GM12878 (cell line): ENCODE data around the gene LGALS9. TPM values are rescaled to one million over a fixed set of nuclear protein-coding genes. Genes with fewer than 3 reads are reported as not detected.
"Not testable (repeated sequence)": the region's sequence is repeated elsewhere in the genome, so short reads cannot be mapped to it uniquely, and the experiment has no call there.

Experiments used
- ATAC-seq: fragments of 200-7000 bp; cut with Tn5 transposase; 3 replicates; pipeline ENCODE4 v1.9.1; 2020; ENCODE audit warnings: mild to moderate bottlenecking, moderate library complexity
- BruUV-seq: library from RNA; stranded (reverse); fragments of 400-500 nt; replicated peaks from 2 replicates; lab custom pipeline; 2021; lab: Mats Ljungman, UMichigan
- CTCF ChIA-PET: fragments of 300-600 bp; sonication (Branson Sonifier 250); formaldehyde crosslinking; extraction: SDS; loops from one replicate; lab custom pipeline; 2021; ENCODE audit warnings: inconsistent platforms; lab: Yijun Ruan, JAX
- POLR2A ChIA-PET: fragments of 350-600 bp; formaldehyde crosslinking; extraction: SDS; loops from one replicate; lab custom pipeline; 2021; ENCODE audit warnings: inconsistent platforms; lab: Charles Lee
- RAD21 ChIA-PET: fragments of 300-600 bp; sonication (Branson Sonifier 250); formaldehyde crosslinking; loops from one replicate; lab custom pipeline; 2023; ENCODE audit warnings: antibody characterized with exemption; ENCODE audit not compliant: unreplicated experiment; lab: Charles Lee
- SMC1A ChIA-PET: fragments of 300-600 bp; sonication (Branson Sonifier 250); formaldehyde crosslinking; loops from one replicate; lab custom pipeline; 2023; ENCODE audit not compliant: unreplicated experiment, uncharacterized antibody; lab: Charles Lee
- DNase-seq: peaks from one replicate; pipeline ENCODE4 v3.0.0-alpha.2; 2011; ENCODE audit warnings: low read depth, low spot score
- FAIRE-seq: peaks from 3 replicates; lab custom pipeline; 2011; peaks lifted over from hg19 to GRCh38; lab: Jason Lieb, UNC
- H2AFZ ChIP-seq: 2 replicates; pipeline ENCODE4 v1.6.0; 2011; ENCODE audit warnings: low read depth, low read length, control low read depth; ENCODE audit not compliant: control insufficient read depth
- H3K27ac ChIP-seq: 2 replicates; pipeline ENCODE4 v1.5.1; 2011; ENCODE audit warnings: control low read depth; ENCODE audit not compliant: control insufficient read depth, insufficient read depth
- H3K27me3 ChIP-seq, 2 experiments: replicated peaks in 1 of 2; 2 replicates each; pipeline versions ENCODE4 v1.6.0 to v1.6.1; 2011; ENCODE audit warnings: low read length in 1 of 2; ENCODE audit not compliant: control insufficient read depth in 2 of 2, insufficient read depth in 2 of 2
- H3K36me3 ChIP-seq, 2 experiments: 2 replicates each; pipeline ENCODE4 v1.5.1; 2011; ENCODE audit warnings: low read length in 1 of 2; ENCODE audit not compliant: control insufficient read depth in 2 of 2, insufficient read depth in 2 of 2
- H3K4me1 ChIP-seq: 2 replicates; pipeline ENCODE4 v1.6.1; 2011; ENCODE audit warnings: mild to moderate bottlenecking, low read length, moderate library complexity, mixed read lengths; ENCODE audit not compliant: control insufficient read depth, insufficient read depth
- H3K4me2 ChIP-seq: 2 replicates; pipeline ENCODE4 v1.6.0; 2011; ENCODE audit warnings: control low read depth; ENCODE audit not compliant: control insufficient read depth, insufficient read depth
- H3K4me3 ChIP-seq: fragments of 200-600 bp; sonication (generic); 2 replicates; pipeline ENCODE4 v1.5.1; 2016
- H3K79me2 ChIP-seq: 2 replicates; pipeline ENCODE4 v1.6.0; 2011; ENCODE audit warnings: low read length; ENCODE audit not compliant: control insufficient read depth, insufficient read depth
- H3K9ac ChIP-seq: 2 replicates; pipeline ENCODE4 v1.8.0; 2011; ENCODE audit warnings: low read length, control low read depth, mixed read lengths; ENCODE audit not compliant: control insufficient read depth, insufficient read depth
- H3K9me3 ChIP-seq: replicated peaks from 3 replicates; pipeline ENCODE4 v1.5.1; 2011; ENCODE audit warnings: mild to moderate bottlenecking, low read length; ENCODE audit not compliant: control insufficient read depth, insufficient read depth
- H4K20me1 ChIP-seq: 2 replicates; pipeline ENCODE4 v1.6.0; 2011; ENCODE audit not compliant: control insufficient read depth, insufficient read depth
- IKZF1 ChIP-seq: fragments of 450-650 bp; conservative IDR thresholded peaks from 2 replicates; pipeline ENCODE4 v1.6.1; 2017; ENCODE audit warnings: antibody characterized with exemption, mild to moderate bottlenecking
- RAD21 ChIP-seq: IDR thresholded peaks from 2 replicates; pipeline ENCODE4 v1.6.1; 2011; ENCODE audit warnings: mild to moderate bottlenecking, low read depth, low read length, moderate library complexity; ENCODE audit not compliant: insufficient read depth
- SMC3 ChIP-seq: IDR thresholded peaks from 2 replicates; pipeline ENCODE4 v1.6.1; 2011; ENCODE audit warnings: low read length, improper control_type of control experiment, borderline replicate concordance
- WGBS: methylation state at CpG from one replicate; pipeline ENCODE4 v1.1.6; 2016; ENCODE audit warnings: low lambda C conversion rate; ENCODE audit not compliant: insufficient replicate concordance, insufficient coverage; ENCODE audit errors: missing lambda C conversion rate; 5-methylcytosine and 5-hydroxymethylcytosine counted together
- in situ Hi-C: fragments of 300-500 bp; cut with MboI; formaldehyde crosslinking; loops from 9 replicates; pipeline ENCODE4 v1.14.3; 2018; ENCODE audit warnings: mixed read lengths
- intact Hi-C: fragments of 100-400 bp; cut with micrococcal nuclease; formaldehyde crosslinking; loops from one replicate; pipeline ENCODE4 v1.14.2; 2022; ENCODE audit not compliant: unreplicated experiment
- polyA plus RNA-seq, 11 experiments: library from polyadenylated mRNA; depleted of rRNA in 4 of 11; unstranded in 6 of 11; stranded (reverse) in 5 of 11; fragments of >200 nt; fragmentation: Nextera tagmentation in 4 of 11; fragmentation: Illumina TruSeq in 1 of 11; extraction: Ambion mirVana in 4 of 11; extraction: Trizol in 1 of 11; gene quantifications; 1 replicate in 1 of 11; 2 replicates in 10 of 11; pipeline versions ENCODE4 v1.2.1 to v1.2.3, GENCODE V29; 2011 to 2016; ENCODE audit warnings: inconsistent platforms in 2 of 11, missing spikeins in 2 of 11, low read depth in 1 of 11
- total RNA-seq, 4 experiments: library from RNA; depleted of rRNA in 3 of 4; stranded (reverse); fragments of >200 nt in 3 of 4; fragmentation: Illumina TruSeq in 1 of 4; extraction: Trizol in 1 of 4; gene quantifications; 2 replicates each; pipeline versions ENCODE4 v1.2.1 to v1.2.3, GENCODE V29; 2013 to 2021
- TF ChIP-seq, protein P1 (sequence below), 3 experiments: IDR thresholded peaks in 2 of 3; conservative IDR thresholded peaks in 1 of 3; 2 replicates each; pipeline ENCODE4 v1.5.1; 2011; ENCODE audit warnings: low read depth in 3 of 3, low read length in 3 of 3, mild to moderate bottlenecking in 3 of 3, control low read depth in 2 of 3, moderate library complexity in 2 of 3, inconsistent platforms in 1 of 3, mixed read lengths in 1 of 3; ENCODE audit not compliant: control insufficient read depth in 2 of 3, insufficient read depth in 1 of 3; ENCODE audit errors: extremely low read depth in 1 of 3

LGALS9 gene
- total and polyA plus RNA-seq, 10 of the 15 experiments (the other 5 are each of a cell fraction or from before 2014, with no cell fraction given) = 22.5 to 294 (median 155) TPM

DNA sequence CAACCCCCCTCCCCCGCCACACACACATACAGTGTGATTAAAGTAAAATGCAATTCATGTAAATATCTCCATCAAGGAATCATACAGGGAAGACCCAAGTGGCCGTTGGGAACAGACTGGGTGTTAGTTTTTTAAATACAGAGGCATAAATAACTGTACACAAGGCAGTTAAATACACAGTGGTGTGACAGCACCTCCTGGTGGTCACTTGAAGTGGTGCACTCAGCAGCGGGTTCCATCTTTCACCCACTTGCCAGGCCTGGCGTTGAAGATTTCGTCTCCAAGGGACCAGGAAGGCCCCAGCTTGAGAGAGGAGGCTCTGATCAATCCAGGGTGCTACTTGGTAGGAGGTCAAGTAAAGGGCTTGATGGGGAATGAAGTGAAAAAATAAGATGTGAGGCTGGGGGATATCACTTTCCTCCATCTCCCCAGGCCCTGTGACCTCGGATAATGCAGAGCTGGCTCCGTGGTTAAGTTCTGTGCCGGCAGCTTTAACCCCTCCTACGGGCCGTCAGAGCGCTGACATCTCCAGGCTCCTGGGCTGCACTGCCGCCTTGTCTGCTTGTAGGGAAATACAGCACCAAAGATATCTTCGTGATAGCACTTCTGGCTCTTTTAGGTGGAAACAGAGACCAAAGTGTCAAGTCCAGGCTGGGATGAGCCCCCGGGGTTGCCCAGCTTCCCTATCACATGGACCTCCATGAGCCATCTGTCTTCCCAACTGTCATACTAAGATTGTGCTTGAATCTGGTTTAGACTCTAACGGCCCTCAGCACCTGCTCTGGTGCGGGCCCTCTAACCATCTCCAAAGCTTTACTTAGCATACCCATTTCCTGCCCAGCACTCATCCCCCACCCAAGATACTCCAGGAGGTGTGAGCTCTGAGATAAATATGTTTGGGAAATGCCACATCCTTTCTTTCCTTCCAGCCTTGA lies 20.7 kb downstream of the LGALS9 start:
- 45% methylated on average over 16 of the region's 16 CpGs for WGBS
- SMC1A ChIA-PET = interaction anchor here (0.6 to 3.7 kb wide), 9 partner anchors 37 to 414 kb away, joined by 3 to 21 read pairs (median 4); no protein-coding TSS in a partner anchor
- RAD21 ChIA-PET = interaction anchor here (0.9 to 2.7 kb wide), 8 partner anchors 18 to 415 kb away, joined by 3 to 16 read pairs (median 3); no protein-coding TSS in a partner anchor
- Histone ChIP-seq H3K4me3 (no peak overlapping the region), H3K27ac (no peak overlapping the region), H4K20me1 (no peaks in the 10 kb centered on the region), H2AFZ (no peak overlapping the region), H3K9me3 (no peaks in the 10 kb centered on the region), H3K79me2 (no peaks in the 10 kb centered on the region), H3K36me3 (peaks cover 3 to 7% of the 10 kb centered on the region in 2 experiments), H3K4me2 (no peak overlapping the region), H3K27me3 (no peaks in the 10 kb centered on the region), H3K4me1 (no peaks in the 10 kb centered on the region), H3K9ac (no peak overlapping the region)
- TF ChIP-seq IKZF1 (no peak), RAD21 (peak; percentile 58), SMC3 (peak; percentile 56; the same call in 1 of the 2 replicates)
- TF ChIP-seq, protein P1, sequence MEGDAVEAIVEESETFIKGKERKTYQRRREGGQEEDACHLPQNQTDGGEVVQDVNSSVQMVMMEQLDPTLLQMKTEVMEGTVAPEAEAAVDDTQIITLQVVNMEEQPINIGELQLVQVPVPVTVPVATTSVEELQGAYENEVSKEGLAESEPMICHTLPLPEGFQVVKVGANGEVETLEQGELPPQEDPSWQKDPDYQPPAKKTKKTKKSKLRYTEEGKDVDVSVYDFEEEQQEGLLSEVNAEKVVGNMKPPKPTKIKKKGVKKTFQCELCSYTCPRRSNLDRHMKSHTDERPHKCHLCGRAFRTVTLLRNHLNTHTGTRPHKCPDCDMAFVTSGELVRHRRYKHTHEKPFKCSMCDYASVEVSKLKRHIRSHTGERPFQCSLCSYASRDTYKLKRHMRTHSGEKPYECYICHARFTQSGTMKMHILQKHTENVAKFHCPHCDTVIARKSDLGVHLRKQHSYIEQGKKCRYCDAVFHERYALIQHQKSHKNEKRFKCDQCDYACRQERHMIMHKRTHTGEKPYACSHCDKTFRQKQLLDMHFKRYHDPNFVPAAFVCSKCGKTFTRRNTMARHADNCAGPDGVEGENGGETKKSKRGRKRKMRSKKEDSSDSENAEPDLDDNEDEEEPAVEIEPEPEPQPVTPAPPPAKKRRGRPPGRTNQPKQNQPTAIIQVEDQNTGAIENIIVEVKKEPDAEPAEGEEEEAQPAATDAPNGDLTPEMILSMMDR (IDR thresholded peaks at IDR 0.05 in 2 of 3, conservative IDR thresholded peaks at IDR 0.05 in 1 of 3; ENCODE audit: control insufficient read depth in 2 of 3, extremely low read depth in 1 of 3, insufficient read depth in 1 of 3, low read depth in 3 of 3, low read length in 3 of 3) = peak; percentile 50 to 67 (median 67)
- intact Hi-C loops (loop anchor here (2.0 to 5.0 kb wide), 3 partner anchors 49 to 409 kb away; no protein-coding TSS in a partner anchor), in situ Hi-C loops (loop anchor here (10.0 kb wide), 1 partner anchor 47 kb away; no protein-coding TSS in a partner anchor)
- CTCF ChIA-PET = interaction anchor here (0.6 to 10.5 kb wide), 26 partner anchors 11 to 480 kb away, joined by 3 to 134 read pairs (median 4); partner anchors contain the start of gene LGALS9
- no TSS peak for BruUV-seq
- POLR2A ChIA-PET = interaction anchor here (0.6 kb wide), 1 partner anchor 492 kb away, joined by 4 read pairs; no protein-coding TSS in a partner anchor
- peak; percentile 23 for FAIRE-seq
- peak; percentile 71 for ATAC-seq
- no peak for DNase-seq

DNA sequence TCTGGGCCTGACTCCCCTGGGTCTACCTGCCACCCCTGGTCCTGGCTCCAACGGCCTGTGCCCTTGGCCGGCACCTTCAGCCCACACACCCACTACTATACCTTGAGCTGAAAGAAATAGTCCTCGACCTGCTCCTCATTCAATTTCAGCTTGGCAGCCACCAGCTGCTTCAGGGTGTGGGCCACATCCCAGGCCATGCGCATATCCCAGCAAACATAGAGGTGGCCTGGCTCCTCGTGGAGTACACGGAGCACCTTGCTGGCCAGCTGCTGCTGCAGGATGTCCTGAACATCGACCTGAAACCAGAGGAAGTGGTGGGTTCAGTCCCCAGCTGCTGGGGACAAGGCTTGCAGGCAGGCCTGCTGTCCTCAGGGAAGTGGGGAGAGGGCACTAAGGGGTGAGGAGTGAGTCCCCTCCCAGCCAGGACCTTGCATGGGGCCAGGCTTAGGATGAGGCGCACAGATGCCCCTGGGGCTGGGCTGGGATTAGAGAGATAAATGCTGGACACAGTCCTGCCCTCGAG lies 22.5 kb downstream of the LGALS9 start:
- intact Hi-C loops = loop anchor here (5.0 kb wide), 2 partner anchors 301 to 411 kb away; no protein-coding TSS in a partner anchor
- H2AFZ ChIP-seq, H3K4me3 ChIP-seq, H4K20me1 ChIP-seq, H3K27me3 ChIP-seq, DNase-seq, ATAC-seq, H3K79me2 ChIP-seq, BruUV-seq, FAIRE-seq, H3K9me3 ChIP-seq, H3K9ac ChIP-seq, H3K27ac ChIP-seq, H3K4me1 ChIP-seq, POLR2A ChIA-PET, H3K36me3 ChIP-seq, H3K4me2 ChIP-seq: not testable (repeated sequence)
- RAD21 ChIA-PET = interaction anchor here (2.5 kb wide), 1 partner anchor 103 kb away, joined by 31 read pairs; no protein-coding TSS in a partner anchor
- WGBS = 60% methylated on average over 9 of the region's 9 CpGs
- in situ Hi-C loops = loop anchor here (10.0 kb wide), 1 partner anchor 49 kb away; no protein-coding TSS in a partner anchor
- CTCF ChIA-PET = interaction anchor here (1.2 to 10.5 kb wide), 16 partner anchors 22 to 417 kb away, joined by 4 to 134 read pairs (median 8); partner anchors contain the start of gene LGALS9
- SMC1A ChIA-PET = interaction anchor here (1.3 to 1.5 kb wide), 2 partner anchors 52 to 53 kb away, joined by 3 read pairs; no protein-coding TSS in a partner anchor
